Mesothelial cell of epicardium (in vitro differentiated cells): ENCODE data around the gene CIC. TPM values are rescaled to one million over a fixed set of nuclear protein-coding genes. Genes with fewer than 3 reads are reported as not detected.
A peak's percentile ranks its signal among the peaks of the same experiment; 100 is the strongest.
"Not testable (repeated sequence)": the region's sequence is repeated elsewhere in the genome, so short reads cannot be mapped to it uniquely, and the experiment has no call there.

Source experiments
- DNase-seq, 2 experiments: peaks; one replicate each; pipeline ENCODE4 v3.0.0; 2021; ENCODE audit warnings: low spot score in 2 of 2; ENCODE audit not compliant: unreplicated experiment in 2 of 2
- H3K27ac Mint-ChIP-seq: 2 replicates; pipeline ENCODE4 v1.8.0; 2021; ENCODE audit warnings: mixed read lengths
- H3K27me3 Mint-ChIP-seq: 2 replicates; pipeline ENCODE4 v1.8.0; 2021; ENCODE audit warnings: low read depth, mixed read lengths
- H3K36me3 Mint-ChIP-seq: 2 replicates; pipeline ENCODE4 v1.8.0; 2021; ENCODE audit warnings: mixed read lengths
- H3K4me1 Mint-ChIP-seq: 2 replicates; pipeline ENCODE4 v1.8.0; 2021; ENCODE audit warnings: mixed read lengths
- H3K4me3 Mint-ChIP-seq: 2 replicates; pipeline ENCODE4 v1.8.0; 2021; ENCODE audit warnings: mild to moderate bottlenecking, moderate library complexity, mixed read lengths
- H3K9me3 Mint-ChIP-seq: 2 replicates; pipeline ENCODE4 v1.8.0; 2021; ENCODE audit warnings: mixed read lengths
- total RNA-seq: library from RNA; stranded (reverse); gene quantifications from 3 replicates; pipeline ENCODE4 v1.2.1, GENCODE V29; 2021
- TF ChIP-seq, protein P1 (sequence below): fragments of 200-600 bp; sonication (generic); IDR thresholded peaks from one replicate; pipeline ENCODE4 v1.5.0; 2021; ENCODE audit warnings: antibody characterized with exemption; ENCODE audit not compliant: unreplicated experiment

Gene CIC
- total RNA-seq, 1 donor from 2014 or later = 90.9 TPM

GRCh38 chr19:42335971-42336370, 66.9 kb downstream of the CIC start:
- Mint-ChIP-seq H3K36me3 (peaks cover 10% of the 10 kb centered on the region), H3K4me3 (no peak overlapping the region), H3K9me3 (no peaks in the 10 kb centered on the region), H3K27me3 (no peaks in the 10 kb centered on the region), H3K4me1 (no peaks in the 10 kb centered on the region), H3K27ac (no peak overlapping the region)
- no peak for DNase-seq
- TF ChIP-seq, protein P1, sequence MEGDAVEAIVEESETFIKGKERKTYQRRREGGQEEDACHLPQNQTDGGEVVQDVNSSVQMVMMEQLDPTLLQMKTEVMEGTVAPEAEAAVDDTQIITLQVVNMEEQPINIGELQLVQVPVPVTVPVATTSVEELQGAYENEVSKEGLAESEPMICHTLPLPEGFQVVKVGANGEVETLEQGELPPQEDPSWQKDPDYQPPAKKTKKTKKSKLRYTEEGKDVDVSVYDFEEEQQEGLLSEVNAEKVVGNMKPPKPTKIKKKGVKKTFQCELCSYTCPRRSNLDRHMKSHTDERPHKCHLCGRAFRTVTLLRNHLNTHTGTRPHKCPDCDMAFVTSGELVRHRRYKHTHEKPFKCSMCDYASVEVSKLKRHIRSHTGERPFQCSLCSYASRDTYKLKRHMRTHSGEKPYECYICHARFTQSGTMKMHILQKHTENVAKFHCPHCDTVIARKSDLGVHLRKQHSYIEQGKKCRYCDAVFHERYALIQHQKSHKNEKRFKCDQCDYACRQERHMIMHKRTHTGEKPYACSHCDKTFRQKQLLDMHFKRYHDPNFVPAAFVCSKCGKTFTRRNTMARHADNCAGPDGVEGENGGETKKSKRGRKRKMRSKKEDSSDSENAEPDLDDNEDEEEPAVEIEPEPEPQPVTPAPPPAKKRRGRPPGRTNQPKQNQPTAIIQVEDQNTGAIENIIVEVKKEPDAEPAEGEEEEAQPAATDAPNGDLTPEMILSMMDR = no peak

GRCh38 chr19:42339126-42339860, 70.2 kb downstream of the CIC start:
- H3K4me3 Mint-ChIP-seq, DNase-seq, H3K4me1 Mint-ChIP-seq, H3K9me3 Mint-ChIP-seq, H3K27me3 Mint-ChIP-seq: not testable (repeated sequence)
- H3K27ac Mint-ChIP-seq = peak overlapping the region; percentile 30
- peaks cover 13% of the 10 kb centered on the region for H3K36me3 Mint-ChIP-seq

- peaks cover 17% of the 10 kb centered on the region for H3K36me3 Mint-ChIP-seq
- DNase-seq, H3K27ac Mint-ChIP-seq, H3K27me3 Mint-ChIP-seq, H3K9me3 Mint-ChIP-seq, H3K4me1 Mint-ChIP-seq, H3K4me3 Mint-ChIP-seq: not testable (repeated sequence)
Observed at GRCh38 chr19:42339922-42340321, 70.9 kb downstream of the CIC start.

GRCh38 chr19:42343344-42344110, 74.5 kb downstream of the CIC start:
- DNase-seq = no peak
- Mint-ChIP-seq H3K9me3 (no peaks in the 10 kb centered on the region), H3K27me3 (no peaks in the 10 kb centered on the region), H3K27ac (no peak overlapping the region), H3K4me1 (peaks cover 3% of the 10 kb centered on the region), H3K36me3 (peaks cover 22% of the 10 kb centered on the region), H3K4me3 (no peak overlapping the region)
- TF ChIP-seq, protein P1 = no peak

DNA sequence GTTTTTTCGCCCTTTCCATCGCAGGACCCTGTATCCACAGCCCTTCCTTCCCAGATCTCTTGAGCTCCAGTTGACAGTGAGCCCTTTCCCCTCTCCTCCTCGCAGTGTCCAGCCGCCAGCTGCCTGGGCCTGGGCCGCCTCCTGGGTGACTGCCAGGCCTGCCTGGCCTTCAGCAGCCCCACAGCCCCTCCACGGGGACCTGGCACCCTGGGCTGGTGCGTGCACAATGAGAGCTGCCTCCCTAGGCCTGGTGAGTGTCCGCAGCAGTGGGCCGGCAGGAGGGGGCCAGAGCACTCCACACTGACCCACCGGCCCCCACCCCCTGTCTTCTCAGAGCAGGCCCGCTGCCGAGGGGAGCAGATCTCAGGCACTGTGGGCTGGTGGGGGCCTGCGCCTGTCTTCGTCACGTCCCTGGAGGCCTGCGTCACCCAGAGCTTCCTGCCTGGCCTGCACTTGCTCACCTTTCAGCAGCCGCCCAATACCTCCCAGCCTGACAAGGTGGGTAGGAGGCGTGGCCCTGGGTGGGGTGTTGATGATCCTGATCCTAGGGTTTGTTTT, 75.4 kb downstream of the CIC start:
- Mint-ChIP-seq H3K4me3 (no peak overlapping the region), H3K36me3 (peaks cover 17% of the 10 kb centered on the region)
- TF ChIP-seq, protein P1 = no peak

More for the DNA sequence above, 75.4 kb downstream of the CIC start:
- Mint-ChIP-seq H3K4me1 (peaks cover 3% of the 10 kb centered on the region), H3K27ac (no peak overlapping the region), H3K9me3 (no peaks in the 10 kb centered on the region), H3K27me3 (no peaks in the 10 kb centered on the region)
- no peak for DNase-seq

Other genes with a start within 250 kb of the CIC start
- 38.3 to 39.9 TPM (median 39.2 TPM) in 3 replicates for gene GRIK5, start 199.0 kb upstream of the CIC start, total RNA-seq
- gene ZNF574, start 193.1 kb upstream of the CIC start, total RNA-seq = 20.8 to 21.9 TPM (median 21.3 TPM) in 3 replicates
- gene POU2F2, start 136.8 kb upstream of the CIC start, total RNA-seq = 0.65 to 0.93 TPM (median 0.66 TPM) in 3 replicates
- gene DEDD2, start 51.6 kb upstream of the CIC start, total RNA-seq = 21.3 to 24.0 TPM (median 23.7 TPM) in 3 replicates
- 12.3 to 13.4 TPM (median 13.3 TPM) in 3 replicates for gene ZNF526, start 48.9 kb upstream of the CIC start, total RNA-seq
- 42.9 to 45.5 TPM (median 44.6 TPM) in 3 replicates for gene GSK3A, start 26.6 kb upstream of the CIC start, total RNA-seq
- 90.4 to 106 TPM (median 92.1 TPM) in 3 replicates for gene ERF, start 14.1 kb upstream of the CIC start, total RNA-seq
- gene PRR19, start 32.9 kb downstream of the CIC start, total RNA-seq = 1.3 to 2.0 TPM (median 1.7 TPM) in 3 replicates
- gene PAFAH1B3, start 33.4 kb downstream of the CIC start, total RNA-seq = 81.2 to 91.0 TPM (median 88.5 TPM) in 3 replicates
- gene TMEM145, start 44.1 kb downstream of the CIC start, total RNA-seq = 0.25 to 0.92 TPM (median 0.42 TPM) in 3 replicates
- gene MEGF8, start 56.4 kb downstream of the CIC start, total RNA-seq = 54.7 to 58.9 TPM (median 57.1 TPM) in 3 replicates
- gene CNFN, start 121.0 kb downstream of the CIC start, total RNA-seq = 1.5 to 2.1 TPM (median 1.9 TPM) in 3 replicates
- 8.6 to 10.8 TPM (median 8.8 TPM) in 3 replicates for gene LIPE, start 158.1 kb downstream of the CIC start, total RNA-seq
- gene CXCL17, start 173.7 kb downstream of the CIC start, total RNA-seq = not detected in 3 replicates